ENCODE measurements around the gene ZNF683. TPM values are rescaled to one million over a fixed set of nuclear protein-coding genes. Genes with fewer than 3 reads are reported as not detected.

The ZNF683 gene
- total RNA-seq, 1 donor from 2014 or later, result not detected

DNA sequence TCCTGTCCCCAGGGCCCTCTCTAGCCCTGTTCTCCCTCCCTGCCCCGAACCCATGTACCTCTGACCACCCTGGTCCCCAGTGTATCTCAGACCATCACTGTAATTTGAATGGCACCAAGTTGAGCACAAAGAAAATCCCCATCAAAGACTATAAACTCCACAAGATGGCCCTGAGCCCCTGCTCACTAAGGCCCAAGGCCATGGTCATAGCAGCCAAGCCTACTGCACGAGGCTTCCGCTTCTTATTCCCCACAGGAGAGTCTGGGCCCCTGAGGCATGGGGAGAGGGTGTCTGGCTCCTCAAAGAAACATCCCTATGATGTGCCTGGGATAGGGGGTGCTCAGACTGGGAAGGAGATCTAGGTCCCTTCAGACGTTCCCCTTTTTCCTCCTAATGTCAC, 4.5 kb downstream of the ZNF683 start:
- Mint-ChIP-seq H3K9me3 (ENCODE audit: low read depth) (no peaks in the 10 kb centered on the region), H3K4me1 (ENCODE audit: low read depth) (no peaks in the 10 kb centered on the region), H3K27me3 (peaks cover 23% of the 10 kb centered on the region), H3K27ac (no peak overlapping the region), H3K36me3 (ENCODE audit: insufficient read depth) (no peaks in the 10 kb centered on the region), H3K4me3 (ENCODE audit: low read depth) (no peak overlapping the region)
- no peak for DNase-seq (ENCODE audit: low spot score, unreplicated experiment)
- TF ChIP-seq, protein P1, sequence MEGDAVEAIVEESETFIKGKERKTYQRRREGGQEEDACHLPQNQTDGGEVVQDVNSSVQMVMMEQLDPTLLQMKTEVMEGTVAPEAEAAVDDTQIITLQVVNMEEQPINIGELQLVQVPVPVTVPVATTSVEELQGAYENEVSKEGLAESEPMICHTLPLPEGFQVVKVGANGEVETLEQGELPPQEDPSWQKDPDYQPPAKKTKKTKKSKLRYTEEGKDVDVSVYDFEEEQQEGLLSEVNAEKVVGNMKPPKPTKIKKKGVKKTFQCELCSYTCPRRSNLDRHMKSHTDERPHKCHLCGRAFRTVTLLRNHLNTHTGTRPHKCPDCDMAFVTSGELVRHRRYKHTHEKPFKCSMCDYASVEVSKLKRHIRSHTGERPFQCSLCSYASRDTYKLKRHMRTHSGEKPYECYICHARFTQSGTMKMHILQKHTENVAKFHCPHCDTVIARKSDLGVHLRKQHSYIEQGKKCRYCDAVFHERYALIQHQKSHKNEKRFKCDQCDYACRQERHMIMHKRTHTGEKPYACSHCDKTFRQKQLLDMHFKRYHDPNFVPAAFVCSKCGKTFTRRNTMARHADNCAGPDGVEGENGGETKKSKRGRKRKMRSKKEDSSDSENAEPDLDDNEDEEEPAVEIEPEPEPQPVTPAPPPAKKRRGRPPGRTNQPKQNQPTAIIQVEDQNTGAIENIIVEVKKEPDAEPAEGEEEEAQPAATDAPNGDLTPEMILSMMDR (IDR thresholded peaks at IDR 0.05; ENCODE audit: unreplicated experiment), result no peak

DNA sequence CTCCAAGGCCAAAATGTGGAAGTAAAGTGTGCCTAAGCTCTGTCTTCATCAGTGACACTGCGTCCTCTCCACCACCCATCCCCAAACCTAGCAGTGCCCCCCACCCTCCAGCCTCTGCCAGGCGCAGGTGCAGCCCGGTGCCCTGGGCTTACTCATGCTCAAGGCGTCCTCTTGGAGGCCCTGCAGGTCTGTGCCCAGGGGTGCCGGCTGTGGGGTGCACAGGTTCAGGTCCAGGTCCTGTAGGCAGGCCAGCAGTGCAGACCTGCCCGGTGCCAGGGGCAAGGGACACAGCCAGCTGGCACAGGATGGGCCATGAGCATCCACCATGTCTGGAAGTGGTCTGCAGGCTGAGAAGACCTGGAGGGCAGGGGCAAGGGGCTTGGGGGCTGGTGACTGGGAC, 5.1 kb downstream of the ZNF683 start:
- no peak overlapping the region for H3K27ac Mint-ChIP-seq
- peaks cover 26% of the 10 kb centered on the region for H3K27me3 Mint-ChIP-seq
- H3K36me3 Mint-ChIP-seq (ENCODE audit: insufficient read depth), result no peaks in the 10 kb centered on the region
- TF ChIP-seq, protein P1 (IDR thresholded peaks at IDR 0.05; ENCODE audit: unreplicated experiment), result no peak
- no peak for DNase-seq (ENCODE audit: low spot score, unreplicated experiment)
- H3K9me3 Mint-ChIP-seq (ENCODE audit: low read depth), result no peaks in the 10 kb centered on the region
- H3K4me3 Mint-ChIP-seq (ENCODE audit: low read depth), result no peak overlapping the region
- H3K4me1 Mint-ChIP-seq (ENCODE audit: low read depth), result no peaks in the 10 kb centered on the region

DNA sequence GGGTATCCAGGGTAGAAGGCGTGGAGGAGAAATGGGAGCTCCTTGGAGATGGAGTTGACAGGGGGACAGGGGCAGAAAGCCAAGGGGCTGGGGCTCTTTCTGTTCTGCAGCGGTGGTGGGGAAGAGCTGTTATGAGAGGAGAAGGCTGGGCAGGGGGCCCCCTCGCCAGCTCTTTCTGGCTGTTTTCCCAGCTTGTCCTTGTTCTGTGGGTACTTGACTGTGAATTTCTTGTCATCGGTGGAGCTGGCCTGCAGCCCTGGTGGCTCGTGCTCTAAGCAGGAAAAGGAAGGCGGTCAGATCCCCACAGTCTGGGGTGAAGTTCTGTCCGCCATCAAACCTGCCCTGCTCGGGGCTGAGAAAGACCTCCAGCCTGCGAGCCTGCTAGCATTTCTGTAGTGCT, 7.6 kb downstream of the ZNF683 start:
- peaks cover 46% of the 10 kb centered on the region for H3K27me3 Mint-ChIP-seq
- TF ChIP-seq, protein P1 (IDR thresholded peaks at IDR 0.05; ENCODE audit: unreplicated experiment), result no peak
- peaks cover 3% of the 10 kb centered on the region for H3K4me1 Mint-ChIP-seq (ENCODE audit: low read depth)
- H3K27ac Mint-ChIP-seq, result no peak overlapping the region
- no peaks in the 10 kb centered on the region for H3K9me3 Mint-ChIP-seq (ENCODE audit: low read depth)
- no peak for DNase-seq (ENCODE audit: low spot score, unreplicated experiment)
- no peaks in the 10 kb centered on the region for H3K36me3 Mint-ChIP-seq (ENCODE audit: insufficient read depth)
- H3K4me3 Mint-ChIP-seq (ENCODE audit: low read depth), result no peak overlapping the region

DNA sequence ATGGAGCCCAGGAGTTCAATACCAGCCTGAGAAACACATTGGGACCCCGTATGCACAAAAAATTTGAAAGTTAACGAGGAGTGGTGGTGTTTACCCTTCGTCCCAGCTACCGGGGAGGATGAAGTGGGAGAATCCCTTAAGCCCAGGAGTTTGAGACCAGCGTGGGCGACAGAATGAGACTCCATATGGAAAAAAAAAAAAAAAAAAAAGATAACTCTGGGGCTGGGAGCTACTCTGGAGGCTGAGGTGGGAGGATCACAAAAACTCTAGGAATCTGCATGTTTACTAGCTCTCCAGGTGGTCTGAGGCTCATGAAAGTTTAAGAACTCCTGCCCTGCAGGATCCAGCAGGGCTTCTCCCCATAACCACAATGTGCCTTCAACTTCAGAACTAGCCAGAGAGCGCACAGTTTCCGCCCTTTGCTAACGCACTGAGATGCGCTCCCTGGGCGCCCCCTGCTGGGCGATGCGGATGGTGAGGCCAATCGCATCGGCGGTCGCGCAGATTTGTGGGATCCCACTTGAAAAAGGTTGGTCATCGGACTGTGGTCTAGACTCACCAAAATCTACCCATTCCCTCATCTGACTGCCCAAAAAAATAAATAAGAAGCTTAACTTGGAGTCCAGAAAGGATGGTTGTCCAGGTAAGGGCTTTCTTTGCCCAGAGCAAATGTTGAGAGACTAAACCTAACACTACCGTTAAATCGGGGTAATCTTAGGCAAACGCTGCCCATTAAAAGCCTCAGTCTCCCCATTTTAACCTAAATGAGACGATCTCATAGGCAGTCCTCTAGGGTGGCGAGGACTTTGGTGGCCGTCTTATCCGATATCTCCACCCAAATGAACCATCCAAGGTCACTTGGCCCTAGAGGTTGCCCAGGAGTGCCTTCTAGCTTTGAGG, 8.8 kb downstream of the ZNF683 start:
- no peaks in the 10 kb centered on the region for H3K9me3 Mint-ChIP-seq (ENCODE audit: low read depth)
- peaks cover 7% of the 10 kb centered on the region for H3K4me1 Mint-ChIP-seq (ENCODE audit: low read depth)
- no peak overlapping the region for H3K27ac Mint-ChIP-seq
- TF ChIP-seq, protein P1 (IDR thresholded peaks at IDR 0.05; ENCODE audit: unreplicated experiment), result peak; percentile 99
- no peak overlapping the region for H3K4me3 Mint-ChIP-seq (ENCODE audit: low read depth)
- DNase-seq (ENCODE audit: low spot score, unreplicated experiment), result peak; percentile 87
- peaks cover 57% of the 10 kb centered on the region for H3K27me3 Mint-ChIP-seq
- no peaks in the 10 kb centered on the region for H3K36me3 Mint-ChIP-seq (ENCODE audit: insufficient read depth)

DNA sequence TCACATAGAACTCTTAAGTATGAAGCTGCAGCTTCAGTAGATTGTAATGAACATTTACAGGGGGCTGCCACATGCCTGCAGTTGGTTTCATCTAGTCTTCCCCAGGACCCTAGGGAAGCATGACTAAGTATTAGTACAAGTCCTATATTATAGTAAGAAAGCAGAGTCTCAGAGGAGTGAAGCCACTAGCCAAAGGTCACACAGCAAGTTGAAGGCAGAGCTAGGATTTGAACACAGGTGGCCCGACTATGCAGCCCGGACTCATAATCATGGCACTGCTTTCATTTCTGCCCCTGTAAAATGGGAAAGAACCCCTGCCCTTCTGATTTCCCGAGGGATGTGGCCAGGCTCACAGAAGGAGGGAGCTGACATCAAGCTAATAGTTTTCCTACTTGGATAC, 10.2 kb downstream of the ZNF683 start:
- no peak overlapping the region for H3K4me3 Mint-ChIP-seq (ENCODE audit: low read depth)
- no peak overlapping the region for H3K27ac Mint-ChIP-seq
- no peaks in the 10 kb centered on the region for H3K36me3 Mint-ChIP-seq (ENCODE audit: insufficient read depth)
- H3K4me1 Mint-ChIP-seq (ENCODE audit: low read depth), result peaks cover 10% of the 10 kb centered on the region
- TF ChIP-seq, protein P1 (IDR thresholded peaks at IDR 0.05; ENCODE audit: unreplicated experiment), result no peak
- H3K9me3 Mint-ChIP-seq (ENCODE audit: low read depth), result no peaks in the 10 kb centered on the region
- peaks cover 66% of the 10 kb centered on the region for H3K27me3 Mint-ChIP-seq
- DNase-seq (ENCODE audit: low spot score, unreplicated experiment), result no peak

Measured in progenitor cell of endocrine pancreas (in vitro differentiated cells).